ENCODE data around the gene PTPRR. TPM values are rescaled to one million over a fixed set of nuclear protein-coding genes. Genes with fewer than 3 reads are reported as not detected.

Gene PTPRR
- total and polyA plus RNA-seq, 2 of the 4 experiments (the other 2 are of a cell fraction): 0.18 to 0.21 TPM

GRCh38 chr12:70615174-70615866 lies 305.2 kb downstream of the PTPRR start:
- BruUV-seq (replicated peaks): no TSS peak
- no peak overlapping the region for H4K5ac ChIP-seq (ENCODE audit: low read depth, low read length)
- H2AK9ac ChIP-seq (replicated peaks; ENCODE audit: low read depth, low read length, poor library complexity): no peak overlapping the region
- H2AK5ac ChIP-seq (ENCODE audit: low read depth, low read length): no peak overlapping the region
- in situ Hi-C loops (cut with MboI; ENCODE audit: low sequenced_read_pairs): no loop called here
- H3K4me2 ChIP-seq (ENCODE audit: low read depth, low read length): no peak overlapping the region
- H3K9ac ChIP-seq (ENCODE audit: low read depth, low read length): no peak overlapping the region
- no peak overlapping the region for H3K18ac ChIP-seq (ENCODE audit: low read depth, low read length)
- H2BK5ac ChIP-seq (ENCODE audit: low read depth, low read length, poor library complexity, severe bottlenecking): no peak overlapping the region
- H3K36me3 ChIP-seq (ENCODE audit: control insufficient read depth, insufficient read depth, low read length): no peaks in the 10 kb centered on the region
- CTCF ChIA-PET: interaction anchor here (0.5 kb wide), 1 partner anchor 84 kb away, joined by 3 read pairs; no protein-coding TSS in a partner anchor
- no peaks in the 10 kb centered on the region for H4K20me1 ChIP-seq (ENCODE audit: insufficient read depth, low read length)
- POLR2A ChIA-PET (ENCODE audit: unreplicated experiment): interaction anchor here (0.6 kb wide), 1 partner anchor 12 kb away, joined by 3 read pairs; no protein-coding TSS in a partner anchor
- TF ChIP-seq MAFK (IDR thresholded peaks at IDR 0.05; ENCODE audit: low read depth, low read length) (no peak), POLR2A (IDR thresholded peaks at IDR 0.05; ENCODE audit: low read depth, low read length) (no peak), RCOR1 (IDR thresholded peaks at IDR 0.05; ENCODE audit: insufficient replicate concordance, low read length) (no peak), ELK1 (IDR thresholded peaks at IDR 0.05; ENCODE audit: borderline replicate concordance, low read depth, low read length) (no peak), SMC3 (IDR thresholded peaks at IDR 0.05; ENCODE audit: low read depth, low read length) (no peak), CEBPB (IDR thresholded peaks at IDR 0.05; ENCODE audit: low read depth, low read length) (no peak), MXI1 (IDR thresholded peaks at IDR 0.05; ENCODE audit: borderline replicate concordance, low read depth, low read length) (no peak), NFE2L2 (IDR thresholded peaks at IDR 0.05; ENCODE audit: low read depth, low read length) (no peak), BHLHE40 (IDR thresholded peaks at IDR 0.05; ENCODE audit: low read depth, low read length) (no peak), FOS (IDR thresholded peaks at IDR 0.05; ENCODE audit: low read depth, low read length) (no peak), MAZ (IDR thresholded peaks at IDR 0.05; ENCODE audit: borderline replicate concordance, low read depth, low read length) (no peak)
- TF ChIP-seq, protein P1, sequence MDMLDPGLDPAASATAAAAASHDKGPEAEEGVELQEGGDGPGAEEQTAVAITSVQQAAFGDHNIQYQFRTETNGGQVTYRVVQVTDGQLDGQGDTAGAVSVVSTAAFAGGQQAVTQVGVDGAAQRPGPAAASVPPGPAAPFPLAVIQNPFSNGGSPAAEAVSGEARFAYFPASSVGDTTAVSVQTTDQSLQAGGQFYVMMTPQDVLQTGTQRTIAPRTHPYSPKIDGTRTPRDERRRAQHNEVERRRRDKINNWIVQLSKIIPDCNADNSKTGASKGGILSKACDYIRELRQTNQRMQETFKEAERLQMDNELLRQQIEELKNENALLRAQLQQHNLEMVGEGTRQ (IDR thresholded peaks at IDR 0.05; ENCODE audit: low read depth, low read length): no peak
- no CpG with 5 or more reads among the region's 5 CpGs for WGBS, 2 experiments (ENCODE audit: extremely low coverage in 2 of 2, insufficient read length in 1 of 2)
- no peak overlapping the region for H3K14ac ChIP-seq (replicated peaks; ENCODE audit: low read depth, low read length)
- no peaks in the 10 kb centered on the region for H3K79me1 ChIP-seq (ENCODE audit: low read depth in 1 of 2, low read length in 2 of 2)
- no peak overlapping the region for H2BK15ac ChIP-seq (ENCODE audit: low read depth, low read length)
- H3K4me1 ChIP-seq (ENCODE audit: control insufficient read depth, insufficient read depth, low read length): peaks cover 3% of the 10 kb centered on the region
- H3K4ac ChIP-seq (ENCODE audit: low read depth, low read length): no peak overlapping the region
- DNase-seq (no peak), ATAC-seq (ENCODE audit: low read depth) (no peak)
- no peak overlapping the region for H3K27ac ChIP-seq (ENCODE audit: insufficient read depth, low read length)
- no peaks in the 10 kb centered on the region for H3K27me3 ChIP-seq (ENCODE audit: control insufficient read depth, insufficient read depth, low read length)
- dilution Hi-C loops (cut with HindIII; ENCODE audit: low sequenced_read_pairs, unreplicated experiment): no loop called here
- H3K23ac ChIP-seq (ENCODE audit: low read depth, low read length): no peak overlapping the region
- H4K91ac ChIP-seq (ENCODE audit: insufficient read depth, low read depth, low read length): no peak overlapping the region
- H2BK20ac ChIP-seq (ENCODE audit: low read depth, low read length): no peak overlapping the region
- no peak overlapping the region for H3K56ac ChIP-seq (ENCODE audit: extremely low read depth, insufficient read depth, low read length)
- no peak overlapping the region for H2AFZ ChIP-seq (replicated peaks; ENCODE audit: low read length, poor library complexity)
- no peaks in the 10 kb centered on the region for H3K9me3 ChIP-seq (ENCODE audit: control insufficient read depth, insufficient read depth, low read length)
- intact Hi-C loops (cut with micrococcal nuclease): no loop called here
- no peak overlapping the region for H3K4me3 ChIP-seq (ENCODE audit: insufficient read depth, low read depth, low read length)
- H2BK120ac ChIP-seq (ENCODE audit: low read depth, low read length): no peak overlapping the region
- no peaks in the 10 kb centered on the region for H3K9me1 ChIP-seq (ENCODE audit: insufficient read depth, low read length)
- no peak overlapping the region for H4K8ac ChIP-seq (ENCODE audit: low read depth in 2 of 2, low read length in 2 of 2)

Data from IMR-90 (cell line).